ENCODE measurements around the gene FSTL5. TPM values are rescaled to one million over a fixed set of nuclear protein-coding genes. Genes with fewer than 3 reads are reported as not detected.

FSTL5 gene
- total RNA-seq, 1 donor from 2014 or later: 2.6 TPM

- no peaks in the 10 kb centered on the region for H3K9me3 ChIP-seq (ENCODE audit: control insufficient read depth in 3 of 3, low read length in 3 of 3)
- no peak overlapping the region for H3K27ac ChIP-seq (ENCODE audit: low read depth, low read length)
- H3K9ac ChIP-seq (ENCODE audit: low read depth in 1 of 3, low read length in 3 of 3): no peak overlapping the region
- no peaks in the 10 kb centered on the region for H3K27me3 ChIP-seq (ENCODE audit: control insufficient read depth in 3 of 3, insufficient read depth in 3 of 3, low read length in 3 of 3)
- no peaks in the 10 kb centered on the region for H3K4me1 ChIP-seq (ENCODE audit: control insufficient read depth in 3 of 3, insufficient read depth in 3 of 3, low read length in 3 of 3)
- no peaks in the 10 kb centered on the region for H3K36me3 ChIP-seq (ENCODE audit: control insufficient read depth in 3 of 3, insufficient read depth in 3 of 3, low read length in 3 of 3)
- no peak overlapping the region for H3K4me3 ChIP-seq (ENCODE audit: low read length in 3 of 3)
These were observed 12.4 kb downstream of the FSTL5 start for GRCh38 chr4:162151386-162151785.

GRCh38 chr4:162149644-162150043, 14.2 kb downstream of the FSTL5 start:
- Histone ChIP-seq H3K36me3 (ENCODE audit: control insufficient read depth in 3 of 3, insufficient read depth in 3 of 3, low read length in 3 of 3) (no peaks in the 10 kb centered on the region), H3K4me3 (ENCODE audit: low read length in 3 of 3) (no peak overlapping the region), H3K9me3 (ENCODE audit: control insufficient read depth in 3 of 3, low read length in 3 of 3) (no peaks in the 10 kb centered on the region), H3K9ac (ENCODE audit: low read depth in 1 of 3, low read length in 3 of 3) (no peak overlapping the region), H3K27me3 (ENCODE audit: control insufficient read depth in 3 of 3, insufficient read depth in 3 of 3, low read length in 3 of 3) (no peaks in the 10 kb centered on the region), H3K27ac (ENCODE audit: low read depth, low read length) (no peak overlapping the region), H3K4me1 (ENCODE audit: control insufficient read depth in 3 of 3, insufficient read depth in 3 of 3, low read length in 3 of 3) (no peaks in the 10 kb centered on the region)

- Histone ChIP-seq H3K27me3 (ENCODE audit: control insufficient read depth in 3 of 3, insufficient read depth in 3 of 3, low read length in 3 of 3) (no peaks in the 10 kb centered on the region), H3K9ac (ENCODE audit: low read depth in 1 of 3, low read length in 3 of 3) (no peak overlapping the region), H3K9me3 (ENCODE audit: control insufficient read depth in 3 of 3, low read length in 3 of 3) (peaks cover 0 to 2% (median 0%) of the 10 kb centered on the region in 3 donors), H3K36me3 (ENCODE audit: control insufficient read depth in 3 of 3, insufficient read depth in 3 of 3, low read length in 3 of 3) (no peaks in the 10 kb centered on the region), H3K27ac (ENCODE audit: low read depth, low read length) (no peak overlapping the region), H3K4me3 (ENCODE audit: low read length in 3 of 3) (no peak overlapping the region), H3K4me1 (ENCODE audit: control insufficient read depth in 3 of 3, insufficient read depth in 3 of 3, low read length in 3 of 3) (no peaks in the 10 kb centered on the region)
These were observed 23.6 kb downstream of the FSTL5 start for GRCh38 chr4:162140051-162140683.

GRCh38 chr4:162139412-162139811, 24.4 kb downstream of the FSTL5 start:
- H3K4me3 ChIP-seq (ENCODE audit: low read length in 3 of 3): no peak overlapping the region
- no peaks in the 10 kb centered on the region for H3K27me3 ChIP-seq (ENCODE audit: control insufficient read depth in 3 of 3, insufficient read depth in 3 of 3, low read length in 3 of 3)
- no peaks in the 10 kb centered on the region for H3K36me3 ChIP-seq (ENCODE audit: control insufficient read depth in 3 of 3, insufficient read depth in 3 of 3, low read length in 3 of 3)
- no peak overlapping the region for H3K9ac ChIP-seq (ENCODE audit: low read depth in 1 of 3, low read length in 3 of 3)
- H3K9me3 ChIP-seq (ENCODE audit: control insufficient read depth in 3 of 3, low read length in 3 of 3): peaks cover 0 to 2% (median 0%) of the 10 kb centered on the region in 3 donors
- no peaks in the 10 kb centered on the region for H3K4me1 ChIP-seq (ENCODE audit: control insufficient read depth in 3 of 3, insufficient read depth in 3 of 3, low read length in 3 of 3)
- no peak overlapping the region for H3K27ac ChIP-seq (ENCODE audit: low read depth, low read length)

- H3K9ac ChIP-seq (ENCODE audit: low read depth in 1 of 3, low read length in 3 of 3): no peak overlapping the region
- no peaks in the 10 kb centered on the region for H3K27me3 ChIP-seq (ENCODE audit: control insufficient read depth in 3 of 3, insufficient read depth in 3 of 3, low read length in 3 of 3)
- no peaks in the 10 kb centered on the region for H3K9me3 ChIP-seq (ENCODE audit: control insufficient read depth in 3 of 3, low read length in 3 of 3)
- no peaks in the 10 kb centered on the region for H3K4me1 ChIP-seq (ENCODE audit: control insufficient read depth in 3 of 3, insufficient read depth in 3 of 3, low read length in 3 of 3)
- no peak overlapping the region for H3K27ac ChIP-seq (ENCODE audit: low read depth, low read length)
- H3K36me3 ChIP-seq (ENCODE audit: control insufficient read depth in 3 of 3, insufficient read depth in 3 of 3, low read length in 3 of 3): no peaks in the 10 kb centered on the region
- no peak overlapping the region for H3K4me3 ChIP-seq (ENCODE audit: low read length in 3 of 3)
These were observed 32.5 kb downstream of the FSTL5 start for GRCh38 chr4:162131256-162131655.

- Histone ChIP-seq H3K27ac (ENCODE audit: low read depth, low read length) (no peak overlapping the region), H3K36me3 (ENCODE audit: control insufficient read depth in 3 of 3, insufficient read depth in 3 of 3, low read length in 3 of 3) (no peaks in the 10 kb centered on the region), H3K4me1 (ENCODE audit: control insufficient read depth in 3 of 3, insufficient read depth in 3 of 3, low read length in 3 of 3) (no peaks in the 10 kb centered on the region), H3K9ac (ENCODE audit: low read depth in 1 of 3, low read length in 3 of 3) (no peak overlapping the region), H3K4me3 (ENCODE audit: low read length in 3 of 3) (no peak overlapping the region), H3K27me3 (ENCODE audit: control insufficient read depth in 3 of 3, insufficient read depth in 3 of 3, low read length in 3 of 3) (no peaks in the 10 kb centered on the region), H3K9me3 (ENCODE audit: control insufficient read depth in 3 of 3, low read length in 3 of 3) (no peaks in the 10 kb centered on the region)
These were observed 37.1 kb downstream of the FSTL5 start for GRCh38 chr4:162126729-162127128.

GRCh38 chr4:162117051-162117450, 46.7 kb downstream of the FSTL5 start:
- no peaks in the 10 kb centered on the region for H3K9me3 ChIP-seq (ENCODE audit: control insufficient read depth in 3 of 3, low read length in 3 of 3)
- no peak overlapping the region for H3K4me3 ChIP-seq (ENCODE audit: low read length in 3 of 3)
- H3K27ac ChIP-seq (ENCODE audit: low read depth, low read length): no peak overlapping the region
- H3K9ac ChIP-seq (ENCODE audit: low read depth in 1 of 3, low read length in 3 of 3): no peak overlapping the region
- H3K27me3 ChIP-seq (ENCODE audit: control insufficient read depth in 3 of 3, insufficient read depth in 3 of 3, low read length in 3 of 3): no peaks in the 10 kb centered on the region
- no peaks in the 10 kb centered on the region for H3K36me3 ChIP-seq (ENCODE audit: control insufficient read depth in 3 of 3, insufficient read depth in 3 of 3, low read length in 3 of 3)
- no peaks in the 10 kb centered on the region for H3K4me1 ChIP-seq (ENCODE audit: control insufficient read depth in 3 of 3, insufficient read depth in 3 of 3, low read length in 3 of 3)

- H3K27me3 ChIP-seq (ENCODE audit: control insufficient read depth in 3 of 3, insufficient read depth in 3 of 3, low read length in 3 of 3): no peaks in the 10 kb centered on the region
- H3K9me3 ChIP-seq (ENCODE audit: control insufficient read depth in 3 of 3, low read length in 3 of 3): no peaks in the 10 kb centered on the region
- no peak overlapping the region for H3K27ac ChIP-seq (ENCODE audit: low read depth, low read length)
- H3K36me3 ChIP-seq (ENCODE audit: control insufficient read depth in 3 of 3, insufficient read depth in 3 of 3, low read length in 3 of 3): no peaks in the 10 kb centered on the region
- no peaks in the 10 kb centered on the region for H3K4me1 ChIP-seq (ENCODE audit: control insufficient read depth in 3 of 3, insufficient read depth in 3 of 3, low read length in 3 of 3)
- H3K9ac ChIP-seq (ENCODE audit: low read depth in 1 of 3, low read length in 3 of 3): no peak overlapping the region
- H3K4me3 ChIP-seq (ENCODE audit: low read length in 3 of 3): no peak overlapping the region
These were observed 47.6 kb downstream of the FSTL5 start for GRCh38 chr4:162116095-162116779.

- Histone ChIP-seq H3K9me3 (ENCODE audit: control insufficient read depth in 3 of 3, low read length in 3 of 3) (no peaks in the 10 kb centered on the region), H3K36me3 (ENCODE audit: control insufficient read depth in 3 of 3, insufficient read depth in 3 of 3, low read length in 3 of 3) (no peaks in the 10 kb centered on the region), H3K27ac (ENCODE audit: low read depth, low read length) (no peak overlapping the region), H3K9ac (ENCODE audit: low read depth in 1 of 3, low read length in 3 of 3) (no peak overlapping the region), H3K4me1 (ENCODE audit: control insufficient read depth in 3 of 3, insufficient read depth in 3 of 3, low read length in 3 of 3) (no peaks in the 10 kb centered on the region), H3K27me3 (ENCODE audit: control insufficient read depth in 3 of 3, insufficient read depth in 3 of 3, low read length in 3 of 3) (no peaks in the 10 kb centered on the region), H3K4me3 (ENCODE audit: low read length in 3 of 3) (no peak overlapping the region)
These were observed 48.5 kb downstream of the FSTL5 start for GRCh38 chr4:162115333-162115732.

- no peak overlapping the region for H3K27ac ChIP-seq (ENCODE audit: low read depth, low read length)
- no peak overlapping the region for H3K9ac ChIP-seq (ENCODE audit: low read depth in 1 of 3, low read length in 3 of 3)
- H3K36me3 ChIP-seq (ENCODE audit: control insufficient read depth in 3 of 3, insufficient read depth in 3 of 3, low read length in 3 of 3): no peaks in the 10 kb centered on the region
- H3K27me3 ChIP-seq (ENCODE audit: control insufficient read depth in 3 of 3, insufficient read depth in 3 of 3, low read length in 3 of 3): no peaks in the 10 kb centered on the region
- H3K9me3 ChIP-seq (ENCODE audit: control insufficient read depth in 3 of 3, low read length in 3 of 3): no peaks in the 10 kb centered on the region
- no peak overlapping the region for H3K4me3 ChIP-seq (ENCODE audit: low read length in 3 of 3)
- H3K4me1 ChIP-seq (ENCODE audit: control insufficient read depth in 3 of 3, insufficient read depth in 3 of 3, low read length in 3 of 3): no peaks in the 10 kb centered on the region
These were observed 52.7 kb downstream of the FSTL5 start for GRCh38 chr4:162111078-162111477.

Measured in skeletal muscle tissue (tissue), 4 donors.